ENCODE measurements around the gene TPSD1.

Gene TPSD1

DNA sequence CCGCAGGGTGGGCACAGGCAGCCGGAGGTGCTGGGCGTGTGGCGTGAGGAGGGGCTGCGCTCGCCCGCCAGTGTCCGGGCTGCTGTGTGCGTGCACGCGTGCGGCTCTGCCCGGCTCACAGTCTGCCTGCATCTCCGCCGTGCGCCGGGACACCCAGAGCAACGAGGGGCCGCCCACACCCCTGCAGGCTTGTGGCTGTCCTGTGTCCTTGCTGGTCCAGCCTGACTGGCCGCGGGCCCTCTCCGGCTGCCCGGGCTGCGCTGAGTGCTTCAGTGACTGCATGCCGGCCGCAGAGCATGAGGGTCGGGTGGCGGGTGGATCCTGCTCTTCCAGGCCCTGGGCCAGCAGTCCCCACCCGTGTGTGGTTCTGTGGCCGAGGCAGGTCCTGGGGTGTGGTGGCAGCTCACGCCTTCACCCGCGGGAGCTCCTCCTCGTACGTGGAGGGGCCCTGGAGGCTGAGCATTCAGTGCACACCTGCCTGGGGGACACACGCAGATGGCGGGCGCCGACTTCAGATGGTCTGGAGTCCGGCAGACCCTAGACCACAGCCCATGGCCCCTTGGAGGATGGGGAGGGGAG is 43.2 kb upstream of the TPSD1 start:
- no peak for TF ChIP-seq CTCF (IDR thresholded peaks at IDR 0.05)

DNA sequence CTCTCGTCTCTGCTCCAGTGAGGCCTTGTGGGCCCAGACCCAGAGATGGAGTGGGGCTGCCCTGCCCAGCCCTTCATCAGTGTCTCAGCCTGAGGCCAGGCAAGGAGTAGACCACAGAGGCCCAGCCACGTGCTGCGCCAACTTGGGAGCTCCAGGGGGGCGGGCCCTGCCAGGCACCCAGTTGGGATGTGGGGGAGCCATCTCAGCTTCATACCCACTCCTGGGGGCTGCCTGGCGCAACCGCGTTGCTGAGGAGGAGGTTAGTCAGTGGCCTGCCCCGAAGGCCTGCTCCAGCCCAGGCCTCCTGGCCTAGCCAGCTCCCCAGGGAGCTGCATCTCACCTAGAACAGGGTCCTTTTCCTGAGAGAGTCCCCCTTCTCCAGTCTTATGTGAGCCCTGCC is 42.6 kb upstream of the TPSD1 start:
- no peak for TF ChIP-seq CTCF (IDR thresholded peaks at IDR 0.05)

DNA sequence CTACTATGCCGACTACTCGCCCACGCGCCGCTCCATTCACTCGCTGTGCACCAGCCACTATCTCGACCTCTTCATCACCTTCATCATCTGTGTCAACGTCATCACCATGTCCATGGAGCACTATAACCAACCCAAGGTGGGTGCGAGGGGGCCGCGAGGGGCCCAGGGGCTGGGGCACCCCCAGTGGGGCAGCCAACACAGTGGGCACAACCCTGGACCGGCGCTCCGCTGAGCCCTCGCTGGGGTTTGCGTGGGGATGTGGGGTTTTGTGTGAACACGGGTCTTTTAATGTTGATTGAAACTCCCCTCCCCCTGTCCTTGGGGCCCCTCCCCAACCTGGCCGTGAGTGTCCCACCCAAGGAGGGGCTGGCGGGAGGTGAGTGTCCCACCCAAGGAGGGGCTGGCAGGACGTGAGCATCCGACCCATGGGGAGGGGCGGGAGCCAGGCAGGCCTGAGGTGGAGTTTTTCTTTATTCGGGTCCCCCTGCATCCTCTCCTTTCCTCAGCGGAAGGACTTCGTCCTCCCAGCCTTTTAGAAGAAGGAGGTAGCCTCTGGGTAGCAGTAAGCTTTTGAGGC is 42.0 kb upstream of the TPSD1 start:
- TF ChIP-seq CTCF (IDR thresholded peaks at IDR 0.05), result no peak

- no peak for TF ChIP-seq CTCF (IDR thresholded peaks at IDR 0.05)
These were observed 41.1 kb upstream of the TPSD1 start for GRCh38 chr16:1214719-1215118.

DNA sequence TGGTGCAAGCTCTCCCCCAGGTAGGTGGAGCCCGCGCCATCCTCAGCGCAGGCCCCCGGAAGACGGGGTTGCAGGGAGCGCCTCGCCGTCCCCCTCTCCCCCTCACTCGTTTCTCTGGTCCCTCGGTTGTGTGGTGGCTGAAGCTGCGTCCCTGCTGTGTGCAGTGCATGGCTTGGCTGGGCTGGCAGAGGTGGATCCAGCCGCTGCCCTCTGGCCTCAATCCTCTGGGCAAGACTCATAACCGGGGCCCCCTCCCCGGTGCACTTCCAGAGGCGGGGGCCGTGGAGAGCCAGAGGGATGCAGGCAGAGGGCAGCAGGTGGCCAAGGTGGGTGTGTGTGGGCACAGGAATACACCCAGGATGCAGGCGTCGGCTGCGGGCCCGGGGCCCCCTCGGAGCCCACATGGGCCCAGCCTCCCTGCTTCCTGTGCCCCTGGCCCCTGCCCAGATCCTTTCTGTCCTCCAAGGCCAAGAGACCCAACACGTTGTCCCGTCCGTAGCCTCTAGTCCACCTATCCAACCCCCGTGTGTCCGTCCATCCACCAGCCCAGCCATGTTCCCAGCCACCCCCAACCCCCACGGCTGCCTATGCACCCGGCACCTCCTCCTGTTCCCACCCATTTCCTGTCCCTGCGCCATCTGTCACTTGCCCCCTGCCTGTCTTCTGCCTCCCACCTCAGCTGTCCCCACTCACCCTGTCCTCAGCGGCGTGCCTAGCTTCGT is 40.1 kb upstream of the TPSD1 start:
- no peak for TF ChIP-seq CTCF (IDR thresholded peaks at IDR 0.05)

DNA sequence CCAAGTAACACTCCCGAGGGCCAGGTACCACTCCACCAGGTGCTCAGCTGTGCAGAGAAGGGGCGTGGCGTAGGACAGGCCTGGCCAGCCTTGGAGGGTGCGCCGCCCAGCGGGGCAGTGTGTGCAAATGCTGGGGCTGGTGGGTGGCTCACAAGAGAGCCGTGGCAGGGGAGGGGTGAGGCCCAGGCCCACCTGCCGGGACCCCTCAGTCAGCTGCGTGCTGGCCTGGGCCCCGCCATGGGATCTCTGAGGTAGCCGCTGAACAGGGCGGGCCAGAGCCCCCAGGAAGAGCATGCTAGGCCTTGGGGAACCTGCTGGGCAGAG is 39.6 kb upstream of the TPSD1 start:
- no peak for TF ChIP-seq CTCF (IDR thresholded peaks at IDR 0.05)

DNA sequence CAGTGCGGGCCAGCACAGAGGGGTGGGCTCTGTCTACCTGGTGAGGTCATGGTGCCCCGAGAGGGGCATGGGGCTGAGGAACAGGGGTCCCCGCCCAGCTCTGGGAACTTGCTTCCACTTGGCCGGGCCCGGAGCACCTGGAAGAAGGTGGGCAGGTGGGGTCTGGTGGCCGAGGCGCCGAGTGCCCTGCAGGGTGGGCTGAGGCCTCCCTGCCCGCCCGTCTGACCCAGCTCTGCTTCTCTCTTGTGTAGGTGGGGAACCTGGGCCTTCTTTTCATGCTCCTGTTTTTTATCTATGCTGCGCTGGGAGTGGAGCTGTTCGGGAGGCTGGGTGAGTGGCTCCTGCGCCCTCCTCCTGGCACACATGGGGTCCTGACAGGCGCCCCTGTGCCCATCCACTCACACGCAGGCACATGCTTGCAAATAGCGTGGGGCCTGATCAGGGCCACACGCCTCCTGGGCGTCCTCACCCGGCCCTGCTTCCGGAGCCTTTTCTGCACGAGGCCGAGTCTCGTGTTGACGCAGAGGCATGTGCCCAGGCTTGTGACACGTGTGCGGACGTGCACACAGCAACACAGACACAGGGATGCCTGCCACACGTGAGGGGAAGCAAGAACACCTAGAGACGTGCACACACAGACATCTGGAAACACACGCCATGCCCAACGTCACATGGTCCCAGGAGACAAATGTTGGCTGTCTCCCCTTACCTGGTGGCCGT is 39.0 kb upstream of the TPSD1 start:
- TF ChIP-seq CTCF (IDR thresholded peaks at IDR 0.05), result no peak
